ENCODE results near the gene ZNF672. TPM values are rescaled to one million over a fixed set of nuclear protein-coding genes. Genes with fewer than 3 reads are reported as not detected.

The ZNF672 gene
- total RNA-seq, 1 experiment from 2014 or later = 56.0 TPM

DNA sequence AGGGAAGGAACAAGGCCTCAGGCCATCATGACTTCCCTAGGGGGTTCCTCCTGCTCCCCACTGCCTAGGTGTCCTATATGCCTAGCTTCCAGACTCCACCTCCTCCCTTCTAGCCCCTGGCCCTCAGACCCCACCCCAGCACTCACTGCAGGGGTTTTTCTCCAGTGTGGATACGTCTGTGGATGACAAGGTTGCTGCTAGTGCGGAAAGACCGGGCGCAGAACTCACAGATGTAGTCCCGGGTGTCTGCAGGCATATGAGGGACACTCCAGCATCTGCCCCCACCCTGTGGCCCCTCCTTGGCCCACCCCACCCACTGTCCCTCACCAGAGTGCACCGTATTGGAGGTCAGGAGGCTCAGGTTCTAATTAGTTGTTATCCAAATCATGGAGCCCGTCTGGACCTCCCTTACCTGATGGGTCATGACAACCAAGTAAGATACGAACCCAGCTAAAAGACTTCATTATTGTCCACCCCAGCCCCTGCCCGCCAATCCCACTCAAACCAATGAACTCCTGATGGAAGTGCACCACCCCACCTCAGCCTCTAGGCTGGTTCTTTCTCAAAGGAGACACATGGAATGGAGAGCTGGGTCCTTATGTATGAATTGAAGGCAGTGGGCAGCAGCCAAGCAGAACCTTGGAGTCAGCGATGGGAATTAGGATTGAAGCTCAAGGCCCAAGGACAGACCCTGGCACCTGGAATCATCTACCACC, 12.7 kb downstream of the ZNF672 start:
- no peaks in the 10 kb centered on the region for H3K27me3 ChIP-seq (ENCODE audit: control insufficient read depth, insufficient read depth, low read length)
- no peak overlapping the region for H3K4me3 ChIP-seq (ENCODE audit: insufficient read depth, low read depth, low read length)
- H3K36me3 ChIP-seq (replicated peaks; ENCODE audit: control insufficient read depth, insufficient read depth, low read length) = peaks cover 35% of the 10 kb centered on the region
- DNase-seq = no peak

DNA sequence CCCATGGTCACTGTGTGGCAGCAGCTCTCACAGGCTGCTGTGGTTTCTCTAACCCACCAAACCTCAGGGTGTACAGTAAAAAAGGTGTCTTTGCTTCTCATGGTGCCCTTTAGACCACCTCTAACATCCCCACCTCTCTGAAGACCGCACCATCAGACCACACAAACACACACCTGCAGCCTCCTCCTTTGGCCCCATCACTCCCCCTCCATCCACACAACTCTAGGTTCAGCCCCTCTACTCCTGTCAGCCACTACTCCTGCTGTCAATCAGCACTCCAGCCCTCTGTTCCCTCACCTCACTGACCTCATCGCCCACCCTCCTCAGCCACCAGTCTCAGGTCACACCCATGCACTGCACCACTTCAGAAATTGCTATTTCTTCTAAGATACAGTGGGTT, 13.4 kb downstream of the ZNF672 start:
- H3K27me3 ChIP-seq (ENCODE audit: control insufficient read depth, insufficient read depth, low read length) = no peaks in the 10 kb centered on the region
- no peak overlapping the region for H3K4me3 ChIP-seq (ENCODE audit: insufficient read depth, low read depth, low read length)
- DNase-seq = no peak
- peaks cover 34% of the 10 kb centered on the region for H3K36me3 ChIP-seq (replicated peaks; ENCODE audit: control insufficient read depth, insufficient read depth, low read length)

- DNase-seq = no peak
- Histone ChIP-seq H3K27me3 (ENCODE audit: control insufficient read depth, insufficient read depth, low read length) (no peaks in the 10 kb centered on the region; the same call in 1 of the 2 replicates), H3K4me3 (ENCODE audit: insufficient read depth, low read depth, low read length) (no peak overlapping the region), H3K36me3 (replicated peaks; ENCODE audit: control insufficient read depth, insufficient read depth, low read length) (peaks cover 32% of the 10 kb centered on the region)
These were observed 14.7 kb downstream of the ZNF672 start for GRCh38 chr1:248852481-248853405.

- no peak for DNase-seq
- peaks cover 2% of the 10 kb centered on the region; the same call in 1 of the 2 replicates for H3K27me3 ChIP-seq (ENCODE audit: control insufficient read depth, insufficient read depth, low read length)
- peaks cover 31% of the 10 kb centered on the region for H3K36me3 ChIP-seq (replicated peaks; ENCODE audit: control insufficient read depth, insufficient read depth, low read length)
- no peak overlapping the region for H3K4me3 ChIP-seq (ENCODE audit: insufficient read depth, low read depth, low read length)
These were observed 15.8 kb downstream of the ZNF672 start for GRCh38 chr1:248853663-248854375.

- no peak for DNase-seq
- Histone ChIP-seq H3K4me3 (ENCODE audit: insufficient read depth, low read depth, low read length) (no peak overlapping the region), H3K27me3 (ENCODE audit: control insufficient read depth, insufficient read depth, low read length) (peaks cover 2% of the 10 kb centered on the region; the same call in 1 of the 2 replicates), H3K36me3 (replicated peaks; ENCODE audit: control insufficient read depth, insufficient read depth, low read length) (peaks cover 22% of the 10 kb centered on the region)
These were observed 17.6 kb downstream of the ZNF672 start for GRCh38 chr1:248855580-248855979.

DNA sequence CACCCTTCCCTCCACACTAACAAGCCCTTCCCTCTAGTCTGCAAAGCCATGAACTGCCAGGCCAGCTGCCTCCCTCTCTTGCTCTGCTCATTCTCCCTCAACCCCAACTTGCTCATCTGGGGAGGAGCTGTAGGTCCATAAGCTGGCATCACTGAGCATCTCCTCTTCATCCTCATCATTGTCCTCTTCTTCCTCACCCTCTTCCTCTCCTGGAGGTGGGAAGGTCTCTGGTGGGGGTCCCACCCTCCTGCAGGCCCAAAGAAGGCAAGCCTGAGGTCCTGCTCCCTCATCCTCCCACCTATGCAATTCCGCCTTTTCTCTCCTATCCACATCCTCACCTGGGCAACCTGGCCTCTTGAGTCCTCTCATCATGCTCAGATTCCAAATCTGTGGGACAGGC, 18.2 kb downstream of the ZNF672 start:
- Histone ChIP-seq H3K4me3 (ENCODE audit: insufficient read depth, low read depth, low read length) (no peak overlapping the region), H3K27me3 (ENCODE audit: control insufficient read depth, insufficient read depth, low read length) (peaks cover 5% of the 10 kb centered on the region), H3K36me3 (replicated peaks; ENCODE audit: control insufficient read depth, insufficient read depth, low read length) (peaks cover 22% of the 10 kb centered on the region)
- DNase-seq = no peak

DNA sequence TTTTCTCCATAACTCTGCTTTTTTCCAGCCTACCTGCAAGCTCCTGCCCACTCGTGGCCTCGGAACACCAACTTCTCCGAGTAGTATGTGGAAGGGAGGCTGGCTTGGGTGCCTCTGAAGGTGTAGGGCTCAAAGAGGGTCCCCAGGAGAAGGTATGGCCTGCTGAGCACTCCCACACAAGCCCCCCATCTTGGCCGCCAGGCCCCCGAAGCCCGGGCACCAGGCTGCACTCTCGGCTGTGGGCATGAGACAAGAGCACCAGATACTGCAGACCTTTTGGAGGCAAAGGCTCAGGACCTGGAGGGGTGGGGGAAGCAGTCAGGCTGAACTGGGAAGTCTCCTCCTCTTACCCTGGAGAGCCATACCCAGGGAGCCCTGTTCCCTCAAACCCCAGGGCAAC, 19.2 kb downstream of the ZNF672 start:
- H3K4me3 ChIP-seq (ENCODE audit: insufficient read depth, low read depth, low read length) = no peak overlapping the region
- H3K27me3 ChIP-seq (ENCODE audit: control insufficient read depth, insufficient read depth, low read length) = peaks cover 13% of the 10 kb centered on the region
- peaks cover 22% of the 10 kb centered on the region for H3K36me3 ChIP-seq (replicated peaks; ENCODE audit: control insufficient read depth, insufficient read depth, low read length)
- peak; percentile 56 for DNase-seq

DNA sequence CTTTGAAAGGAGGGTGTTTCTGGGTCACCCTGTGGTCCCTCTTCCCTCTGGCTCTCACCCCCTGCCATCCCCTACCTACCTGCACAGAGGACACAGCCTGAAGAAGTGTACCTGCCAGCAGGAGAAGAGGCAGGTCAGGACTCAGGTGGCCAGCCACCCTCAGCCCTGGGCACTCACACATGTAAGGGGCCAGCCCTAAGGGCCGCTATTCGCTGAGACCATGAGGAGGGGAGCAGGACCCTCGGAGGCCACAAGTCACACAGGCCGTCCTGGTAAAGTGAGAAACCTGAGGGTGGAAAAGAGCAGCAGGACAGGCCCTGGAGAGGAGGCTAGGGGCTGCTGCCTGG, 19.7 kb downstream of the ZNF672 start:
- peaks cover 22% of the 10 kb centered on the region for H3K36me3 ChIP-seq (replicated peaks; ENCODE audit: control insufficient read depth, insufficient read depth, low read length)
- H3K4me3 ChIP-seq (ENCODE audit: insufficient read depth, low read depth, low read length) = peak overlapping the region; percentile 91
- no peak for DNase-seq
- peaks cover 17% of the 10 kb centered on the region for H3K27me3 ChIP-seq (ENCODE audit: control insufficient read depth, insufficient read depth, low read length)

- Histone ChIP-seq H3K27me3 (ENCODE audit: control insufficient read depth, insufficient read depth, low read length) (peaks cover 23% of the 10 kb centered on the region), H3K36me3 (replicated peaks; ENCODE audit: control insufficient read depth, insufficient read depth, low read length) (peaks cover 19% of the 10 kb centered on the region), H3K4me3 (ENCODE audit: insufficient read depth, low read depth, low read length) (peak overlapping the region; percentile 91)
- DNase-seq = peak; percentile 93
These were observed 20.3 kb downstream of the ZNF672 start for GRCh38 chr1:248858096-248858890.

- Histone ChIP-seq H3K4me3 (ENCODE audit: insufficient read depth, low read depth, low read length) (peak within 1 kb of the TSS; percentile 91), H3K36me3 (replicated peaks; ENCODE audit: control insufficient read depth, insufficient read depth, low read length) (peaks cover 13% of the 10 kb centered on the region), H3K27me3 (ENCODE audit: control insufficient read depth, insufficient read depth, low read length) (peaks cover 32% of the 10 kb centered on the region)
- peak; percentile 99 for DNase-seq
These were observed 21.2 kb downstream of the ZNF672 start, which contains the start of gene ZNF692 for GRCh38 chr1:248858891-248859889. TSS of gene ZNF692 (minus strand) at chr1:248859085. CDS start at chr1:248858309, 776 bp downstream.

- no peak overlapping the region for H3K4me3 ChIP-seq (ENCODE audit: insufficient read depth, low read depth, low read length)
- peaks cover 7% of the 10 kb centered on the region for H3K36me3 ChIP-seq (replicated peaks; ENCODE audit: control insufficient read depth, insufficient read depth, low read length)
- peaks cover 40% of the 10 kb centered on the region for H3K27me3 ChIP-seq (ENCODE audit: control insufficient read depth, insufficient read depth, low read length)
- no peak for DNase-seq
These were observed 22.0 kb downstream of the ZNF672 start for GRCh38 chr1:248860007-248860406.

GRCh38 chr1:248861616-248862015, 23.6 kb downstream of the ZNF672 start:
- H3K36me3 ChIP-seq (replicated peaks; ENCODE audit: control insufficient read depth, insufficient read depth, low read length) = no peaks in the 10 kb centered on the region
- H3K27me3 ChIP-seq (ENCODE audit: control insufficient read depth, insufficient read depth, low read length) = peaks cover 44% of the 10 kb centered on the region
- no peak for DNase-seq
- H3K4me3 ChIP-seq (ENCODE audit: insufficient read depth, low read depth, low read length) = no peak overlapping the region

- no peaks in the 10 kb centered on the region for H3K36me3 ChIP-seq (replicated peaks; ENCODE audit: control insufficient read depth, insufficient read depth, low read length)
- DNase-seq = no peak
- H3K27me3 ChIP-seq (ENCODE audit: control insufficient read depth, insufficient read depth, low read length) = peaks cover 44% of the 10 kb centered on the region
- peak overlapping the region; percentile 86 for H3K4me3 ChIP-seq (ENCODE audit: insufficient read depth, low read depth, low read length)
These were observed 24.6 kb downstream of the ZNF672 start for GRCh38 chr1:248862695-248862997.

Measured in H7 (cell line).